Thyroid gland (tissue), 4 donors: ENCODE results near the gene MTHFR. TPM values are rescaled to one million over a fixed set of nuclear protein-coding genes. Genes with fewer than 3 reads are reported as not detected.

ENCODE experiments used
- DNase-seq, 2 donors: peaks; one replicate each; pipeline ENCODE4 v3.0.0-alpha.2; 2019
- H3K27ac ChIP-seq, 3 donors: fragments of 200-600 bp; sonication (generic); 1 replicate in 2 of 3; 2 replicates in 1 of 3; pipeline ENCODE4 v1.5.1; 2016 to 2019; ENCODE audit warnings: mild to moderate bottlenecking in 1 of 3, moderate library complexity in 1 of 3
- H3K27me3 ChIP-seq: fragments of 200-600 bp; sonication (generic); one replicate; pipeline ENCODE4 v1.5.1; 2019
- H3K36me3 ChIP-seq, 2 donors: fragments of 200-600 bp; sonication (generic); one replicate each; pipeline ENCODE4 v1.5.1; 2016 to 2019
- H3K4me1 ChIP-seq, 2 donors: fragments of 200-600 bp; sonication (generic); one replicate each; pipeline ENCODE4 v1.5.1; 2017 to 2019
- H3K4me3 ChIP-seq, 3 donors: fragments of 200-600 bp; sonication (generic); replicated peaks in 1 of 3; 1 replicate in 2 of 3; 2 replicates in 1 of 3; pipeline ENCODE4 v1.5.1; 2016; ENCODE audit warnings: mild to moderate bottlenecking in 1 of 3
- H3K9me3 ChIP-seq: fragments of 200-600 bp; sonication (generic); one replicate; pipeline ENCODE4 v1.5.1; 2017
- CTCF ChIP-seq, 6 experiments: fragments of 200-600 bp in 3 of 6; fragments of 450-650 bp in 3 of 6; sonication (generic) in 3 of 6; IDR thresholded peaks; one replicate each; pipeline ENCODE4 v1.5.1; 2016 to 2019; ENCODE audit warnings: antibody characterized with exemption in 6 of 6, mild to moderate bottlenecking in 2 of 6, inconsistent platforms in 1 of 6, moderate library complexity in 1 of 6
- POLR2A ChIP-seq, 2 donors: fragments of 450-650 bp; IDR thresholded peaks; one replicate each; pipeline ENCODE4 v1.6.1; 2017; ENCODE audit warnings: antibody characterized with exemption in 2 of 2, mild to moderate bottlenecking in 2 of 2, moderate library complexity in 1 of 2
- WGBS, 2 donors: methylation state at CpG; one replicate each; pipeline ENCODE4 v1.1.5; 2017; 5-methylcytosine and 5-hydroxymethylcytosine counted together
- intact Hi-C: fragments of 100-400 bp; cut with DNase I; formaldehyde crosslinking; loops from one replicate; pipeline ENCODE4 v1.15.1; 2023
- small RNA-seq: library from RNA; depleted of rRNA; stranded (forward); fragments of <200 nt; gene quantifications from one replicate; pipeline ENCODE3, GENCODE V24; 2016
- total RNA-seq, 4 donors: library from RNA; depleted of rRNA; stranded (reverse); fragments of >200 nt; gene quantifications; one replicate each; pipeline ENCODE4 v1.2.3, GENCODE V29; 2016

Gene MTHFR
- total RNA-seq, 4 donors from 2014 or later, result 52.8 to 96.9 (median 65.6) TPM

GRCh38 chr1:11738783-11739182 is 67.0 kb downstream of the MTHFR start:
- H3K36me3 ChIP-seq, result no peaks in the 10 kb centered on the region
- intact Hi-C loops, result loop anchor here (5.0 kb wide), 1 partner anchor 54 kb away; no protein-coding TSS in a partner anchor
- H3K27ac ChIP-seq, result no peak overlapping the region
- TF ChIP-seq POLR2A (IDR thresholded peaks at IDR 0.05) (no peak), CTCF (IDR thresholded peaks at IDR 0.05) (no peak)
- no peak overlapping the region for H3K4me3 ChIP-seq
- WGBS, 2 donors, result 85 to 91% methylated on average over 6 of the region's 6 CpGs
- H3K4me1 ChIP-seq, result peaks cover 13 to 39% of the 10 kb centered on the region in 2 donors
- H3K27me3 ChIP-seq, result no peaks in the 10 kb centered on the region
- no peaks in the 10 kb centered on the region for H3K9me3 ChIP-seq
- no peak for DNase-seq

GRCh38 chr1:11738096-11738495 is 67.7 kb downstream of the MTHFR start:
- no peak for DNase-seq
- peaks cover 13 to 39% of the 10 kb centered on the region in 2 donors for H3K4me1 ChIP-seq
- no peaks in the 10 kb centered on the region for H3K36me3 ChIP-seq
- no peaks in the 10 kb centered on the region for H3K27me3 ChIP-seq
- WGBS, 2 donors, result 67 to 69% methylated on average over 2 of the region's 2 CpGs
- no peaks in the 10 kb centered on the region for H3K9me3 ChIP-seq
- intact Hi-C loops, result loop anchor here (5.0 kb wide), 1 partner anchor 54 kb away; no protein-coding TSS in a partner anchor
- H3K27ac ChIP-seq, result peak overlapping the region in 1 of 3 donors; percentile 90
- no peak for TF ChIP-seq POLR2A (IDR thresholded peaks at IDR 0.05)
- no peak for TF ChIP-seq CTCF (IDR thresholded peaks at IDR 0.05)
- H3K4me3 ChIP-seq, result no peak overlapping the region

GRCh38 chr1:11736746-11737639 is 68.8 kb downstream of the MTHFR start:
- DNase-seq, result peak; percentile 40 to 57
- TF ChIP-seq CTCF (IDR thresholded peaks at IDR 0.05), result no peak
- TF ChIP-seq POLR2A (IDR thresholded peaks at IDR 0.05), result no peak
- intact Hi-C loops, result loop anchor here (5.0 kb wide), 1 partner anchor 55 kb away; no protein-coding TSS in a partner anchor
- peak overlapping the region; percentile 85 to 90 (median 89) for H3K27ac ChIP-seq
- no peaks in the 10 kb centered on the region for H3K36me3 ChIP-seq
- no peaks in the 10 kb centered on the region for H3K27me3 ChIP-seq
- peak overlapping the region; percentile 42 to 98 (median 95) for H3K4me3 ChIP-seq
- H3K9me3 ChIP-seq, result no peaks in the 10 kb centered on the region
- WGBS, 2 donors, result 12 to 17% methylated on average over 14 to 15 of the region's 15 CpGs
- H3K4me1 ChIP-seq, result peaks cover 13 to 34% of the 10 kb centered on the region in 2 donors

- Histone ChIP-seq H3K4me3 (peak within 1 kb of the TSS; percentile 42 to 98 (median 95)), H3K36me3 (no peaks in the 10 kb centered on the region), H3K9me3 (no peaks in the 10 kb centered on the region), H3K27ac (peak within 1 kb of the TSS; percentile 85 to 90 (median 89)), H3K27me3 (no peaks in the 10 kb centered on the region), H3K4me1 (peaks cover 13 to 40% of the 10 kb centered on the region in 2 donors)
- peak; percentile 96 to 97 for DNase-seq
- TF ChIP-seq POLR2A (IDR thresholded peaks at IDR 0.05) (peak in 1 of 2 donors; percentile 57), CTCF (IDR thresholded peaks at IDR 0.05) (peak in 2 of 6 experiments; percentile 14 to 15)
- intact Hi-C loops, result loop anchor here (5.0 kb wide), 1 partner anchor 56 kb away; no protein-coding TSS in a partner anchor
- 0 to 1% methylated on average over 22 to 39 of the region's 59 CpGs for WGBS, 2 donors
These were observed 69.7 kb downstream of the MTHFR start, which contains the start of gene AGTRAP for GRCh38 chr1:11735854-11736745. AGTRAP (plus strand) TSS chr1:11736136; CDS start chr1:11736209, 73 bp downstream.

Small RNA genes lying within 50 kb of the gene (small RNA-seq; reads per million reads assigned to genes)
- gene RF02156 (not detected), gene RF02157 (not detected), gene RF02158 (not detected)

Other genes starting within 250 kb of the MTHFR start
- 1 to 10 TPM; 4.3 to 9.9 (median 6.7) TPM for gene FBXO2, start 151.5 kb downstream of the MTHFR start, total RNA-seq
- 10 to 100 TPM; 33.1 to 40.9 (median 34.4) TPM for gene FBXO44, start 151.1 kb downstream of the MTHFR start, total RNA-seq
- 10 to 100 TPM in 2 of 4 donors, 1 to 10 TPM in 2; 8.1 to 10.9 (median 10.3) TPM for gene FBXO6, start 141.8 kb downstream of the MTHFR start, total RNA-seq
- 10 to 100 TPM; 12.0 to 43.9 (median 21.5) TPM for gene MAD2L2, start 124.8 kb downstream of the MTHFR start, total RNA-seq
- gene DRAXIN, start 114.3 kb downstream of the MTHFR start, total RNA-seq, result not detected
- gene AGTRAP, start 69.8 kb downstream of the MTHFR start, total RNA-seq, result 10 to 100 TPM; 35.6 to 72.4 (median 63.6) TPM
- gene C1orf167, start 43.8 kb downstream of the MTHFR start, total RNA-seq, result 1 to 10 TPM in 1 of 4 donors, under 1 TPM in 1, not detected in 2; 0.22 to 6.3 TPM
- 10 to 100 TPM; 14.8 to 38.4 (median 16.9) TPM for gene CLCN6, start 227 bp upstream of the MTHFR start, total RNA-seq
- gene NPPA, start 41.8 kb upstream of the MTHFR start, total RNA-seq, result not detected
- gene NPPB, start 53.0 kb upstream of the MTHFR start, total RNA-seq, result not detected
- gene KIAA2013, start 120.5 kb upstream of the MTHFR start, total RNA-seq, result 10 to 100 TPM; 74.6 to 98.0 (median 84.0) TPM
- 100 to 1,000 TPM in 1 of 4 donors, 10 to 100 TPM in 3; 64.4 to 107 (median 80.8) TPM for gene PLOD1, start 128.8 kb upstream of the MTHFR start, total RNA-seq
- gene MFN2, start 174.5 kb upstream of the MTHFR start, total RNA-seq, result 100 to 1,000 TPM in 2 of 4 donors, 10 to 100 TPM in 2; 80.0 to 131 (median 111) TPM
- gene MIIP, start 213.5 kb upstream of the MTHFR start, total RNA-seq, result 10 to 100 TPM; 17.7 to 39.1 (median 30.6) TPM